ENCODE results near the gene PACRG. TPM values are rescaled to one million over a fixed set of nuclear protein-coding genes. Genes with fewer than 3 reads are reported as not detected.

PACRG gene
- total and polyA plus RNA-seq, 2 of the 8 experiments (the other 6 are each of a cell fraction or from before 2014, with no cell fraction given) = 0.44 to 0.54 TPM

DNA sequence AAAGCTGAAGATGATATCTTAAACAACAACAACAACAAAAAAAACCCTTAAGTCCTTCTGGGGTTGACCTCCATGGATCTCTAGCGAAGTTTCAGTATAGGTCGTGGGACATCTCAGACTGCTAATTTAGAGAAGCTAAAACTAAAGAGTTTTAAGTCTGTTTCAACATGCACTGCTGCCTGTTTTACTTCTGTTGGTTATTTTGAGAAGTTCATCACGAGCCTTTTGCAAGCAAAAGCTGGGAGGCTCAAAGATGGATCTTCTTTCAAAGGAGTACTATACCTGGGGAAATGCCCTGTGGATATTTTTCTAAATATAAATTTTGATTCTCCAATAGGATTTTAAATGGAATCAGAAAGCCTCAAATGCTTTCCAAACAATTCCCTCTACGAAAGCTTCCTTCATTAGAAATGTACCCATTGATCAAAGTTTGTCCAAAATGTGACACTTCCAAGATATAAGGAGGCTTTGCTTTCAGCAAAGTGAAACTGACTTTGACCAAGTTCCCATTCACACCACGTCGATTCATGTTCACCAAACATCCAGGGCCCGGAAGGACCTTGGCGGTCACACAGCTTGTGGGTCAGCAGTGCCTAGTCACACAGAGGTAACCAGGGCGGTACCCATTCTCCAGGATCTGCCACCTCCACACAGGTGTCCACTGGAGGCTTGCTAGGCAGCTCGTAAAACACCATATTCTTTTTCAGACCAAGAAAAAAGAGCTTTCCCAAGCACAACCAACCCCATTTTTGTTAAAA lies 592.0 kb downstream of the PACRG start:
- no peak overlapping the region for H2BK120ac ChIP-seq (replicated peaks; ENCODE audit: low read depth, low read length)
- H3K56ac ChIP-seq (replicated peaks; ENCODE audit: insufficient read length, low read depth, low read length) = no peak overlapping the region
- no peaks in the 10 kb centered on the region for H3K36me3 ChIP-seq (ENCODE audit: control insufficient read depth in 2 of 4, insufficient read depth in 4 of 4, low read length in 3 of 4)
- POLR2A ChIA-PET (ENCODE audit: partially characterized antibody) = no interaction called here
- H3K4me1 ChIP-seq (replicated peaks in 1 of 4; ENCODE audit: control insufficient read depth in 3 of 4, insufficient read depth in 4 of 4, low read length in 3 of 4) = no peaks in the 10 kb centered on the region; a peak in 1 of 7 replicates
- H3K18ac ChIP-seq (ENCODE audit: extremely low read depth, low read length) = no peak overlapping the region
- no peaks in the 10 kb centered on the region for H3K23me2 ChIP-seq (ENCODE audit: low read depth, low read length)
- no peak for DNase-seq (ENCODE audit: low read depth in 1 of 2, low spot score in 2 of 2)
- H2AFZ ChIP-seq (ENCODE audit: low read length) = no peak overlapping the region
- H3K14ac ChIP-seq (ENCODE audit: insufficient read length) = no peak overlapping the region
- CTCF ChIA-PET (ENCODE audit: partially characterized antibody) = interaction anchor here (0.6 to 0.7 kb wide), 3 partner anchors 18 to 786 kb away, joined by 3 to 4 read pairs (median 3); no protein-coding TSS in a partner anchor
- H4K91ac ChIP-seq (replicated peaks; ENCODE audit: insufficient read length, low read length) = no peak overlapping the region
- H3K79me1 ChIP-seq (ENCODE audit: low read depth, low read length) = no peaks in the 10 kb centered on the region
- H3K4me3 ChIP-seq (ENCODE audit: extremely low read depth in 1 of 4, insufficient read depth in 2 of 4, low read depth in 3 of 4, low read length in 4 of 4) = no peak overlapping the region
- H3K27ac ChIP-seq (ENCODE audit: low read depth, low read length) = no peak overlapping the region
- no peak for FAIRE-seq
- H4K5ac ChIP-seq (ENCODE audit: insufficient read length, low read depth, low read length) = no peak overlapping the region
- no peaks in the 10 kb centered on the region for H3K9me3 ChIP-seq (ENCODE audit: insufficient read depth in 2 of 2, low read depth in 1 of 2, low read length in 1 of 2)
- no peak overlapping the region for H2BK15ac ChIP-seq (ENCODE audit: low read length)
- H3K79me2 ChIP-seq (ENCODE audit: control insufficient read depth in 1 of 2, insufficient read depth in 2 of 2, low read length in 2 of 2) = no peaks in the 10 kb centered on the region
- WGBS, 2 experiments (ENCODE audit: extremely low coverage in 1 of 2, insufficient coverage in 1 of 2, insufficient read length in 1 of 2, insufficient replicate concordance in 2 of 2, low coverage in 1 of 2, low lambda C conversion rate in 2 of 2, missing lambda C conversion rate in 1 of 2) = 86% methylated on average over 10 of the region's 10 CpGs; no CpG with 5 or more reads in 1 of the 2 experiments
- no peak for TF ChIP-seq CREB1 (IDR thresholded peaks at IDR 0.05)
- no peak for TF ChIP-seq ZNF274 (IDR thresholded peaks at IDR 0.05; ENCODE audit: borderline replicate concordance, extremely low read depth, low read length)
- TF ChIP-seq POLR2A (IDR thresholded peaks at IDR 0.05; ENCODE audit: control extremely low read depth in 1 of 2, low read depth in 2 of 2, low read length in 2 of 2) = no peak
- no peak for TF ChIP-seq CBX8 (IDR thresholded peaks at IDR 0.05; ENCODE audit: borderline replicate concordance, low read depth, low read length)
- no peak for TF ChIP-seq SP4 (IDR thresholded peaks at IDR 0.05; ENCODE audit: low read length)
- TF ChIP-seq SIN3A (conservative IDR thresholded peaks at IDR 0.05 in 1 of 2, IDR thresholded peaks at IDR 0.05 in 1 of 2; ENCODE audit: low read depth in 1 of 2, low read length in 2 of 2) = no peak
- TF ChIP-seq CBX5 (IDR thresholded peaks at IDR 0.05; ENCODE audit: low read depth, low read length) = no peak
- no peak overlapping the region for H4K8ac ChIP-seq (ENCODE audit: extremely low read depth, insufficient read depth, low read length)
- no peak overlapping the region for H3K9ac ChIP-seq (replicated peaks in 1 of 4; ENCODE audit: extremely low read depth in 1 of 4, low read depth in 3 of 4, low read length in 3 of 4)
- H3K27me3 ChIP-seq (replicated peaks in 1 of 4; ENCODE audit: control insufficient read depth in 3 of 4, extremely low read depth in 1 of 4, insufficient read depth in 3 of 4, low read length in 3 of 4) = no peaks in the 10 kb centered on the region
- H2AK5ac ChIP-seq (ENCODE audit: low read depth, low read length) = no peak overlapping the region
- H3K23ac ChIP-seq (ENCODE audit: insufficient read length) = no peak overlapping the region
- H2BK5ac ChIP-seq (ENCODE audit: low read depth, low read length) = no peak overlapping the region
- no peak overlapping the region for H2BK20ac ChIP-seq (ENCODE audit: low read length)
- no peak overlapping the region for H3K4ac ChIP-seq (replicated peaks; ENCODE audit: insufficient read length, low read depth, low read length)
- H3K4me2 ChIP-seq (ENCODE audit: insufficient read depth in 1 of 2, low read depth in 2 of 2, low read length in 2 of 2) = no peak overlapping the region
- no peaks in the 10 kb centered on the region for H4K20me1 ChIP-seq (replicated peaks in 1 of 2; ENCODE audit: control insufficient read depth in 1 of 2, insufficient read depth in 2 of 2, low read length in 2 of 2)
- no peak overlapping the region for H2BK12ac ChIP-seq (ENCODE audit: low read depth, low read length)
